ENCODE data around the gene SPINK1.
"Not testable (repeated sequence)": the region's sequence is repeated elsewhere in the genome, so short reads cannot be mapped to it uniquely, and the experiment has no call there.

Gene SPINK1

GRCh38 chr5:147805030-147805454 lies 26.4 kb downstream of the SPINK1 start:
- no peak for DNase-seq (ENCODE audit: low spot score)

GRCh38 chr5:147804334-147804733 lies 27.1 kb downstream of the SPINK1 start:
- DNase-seq (ENCODE audit: low spot score): no peak

DNA sequence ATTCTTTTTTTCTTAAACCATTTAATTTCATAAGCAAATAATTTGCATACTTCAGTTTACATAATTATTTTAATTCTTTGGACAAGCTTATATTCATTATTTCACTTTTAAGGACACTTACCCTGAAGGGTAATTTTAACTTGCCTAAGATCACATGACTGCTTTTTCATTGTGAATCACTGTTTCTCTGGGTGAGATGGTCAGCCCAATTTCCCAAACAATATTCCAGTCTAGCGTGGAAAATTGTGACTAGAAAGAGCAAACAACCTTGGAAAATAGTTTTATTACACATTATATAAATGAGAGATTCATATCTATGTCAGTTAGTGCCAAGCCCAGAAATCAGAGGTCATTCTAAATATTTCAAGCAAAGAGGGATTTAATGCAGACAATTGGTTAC lies 27.5 kb downstream of the SPINK1 start:
- no peak for DNase-seq (ENCODE audit: low spot score)

DNA sequence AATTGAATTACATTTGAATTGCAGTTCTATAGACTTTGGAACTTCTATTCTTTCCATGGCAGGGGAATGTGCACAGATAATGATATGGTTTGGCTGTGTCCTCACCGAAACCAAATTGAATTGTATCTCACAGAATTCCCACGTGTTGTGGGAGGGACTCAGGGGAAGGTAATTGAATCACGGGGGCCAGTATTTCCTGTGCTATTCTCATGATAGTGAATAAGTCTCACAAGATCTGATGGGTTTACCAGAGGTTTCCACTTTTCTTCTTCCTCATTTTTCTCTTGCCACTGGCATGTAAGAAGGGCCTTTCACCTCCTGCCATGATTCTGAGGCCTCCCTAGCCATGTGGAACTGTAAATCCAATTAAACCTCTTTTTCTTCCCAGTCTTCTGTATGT lies 28.3 kb downstream of the SPINK1 start:
- DNase-seq (ENCODE audit: low spot score): not testable (repeated sequence)

DNA sequence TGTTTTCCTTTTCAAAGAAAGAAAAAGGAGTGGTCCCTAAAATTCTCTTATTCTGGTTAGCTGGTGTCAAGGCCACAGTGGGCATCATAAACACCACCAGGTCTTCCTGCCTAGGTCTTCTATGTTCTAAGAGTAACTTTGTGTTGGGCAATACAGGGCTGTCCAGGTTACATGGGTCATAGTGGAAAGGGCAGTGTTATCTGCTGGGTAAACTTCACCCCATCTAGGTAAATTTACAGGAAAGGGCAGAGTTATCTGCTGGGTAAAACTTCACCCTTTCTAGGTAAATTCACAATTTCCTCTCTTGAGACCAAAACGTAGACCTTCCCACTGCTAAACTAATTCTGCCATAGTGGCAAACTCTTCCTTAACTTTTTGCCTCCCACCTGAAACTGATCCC lies 30.0 kb downstream of the SPINK1 start:
- no peak for DNase-seq (ENCODE audit: low spot score)

- DNase-seq (ENCODE audit: low spot score): no peak
Measured at GRCh38 chr5:147800491-147800890, 31.0 kb downstream of the SPINK1 start.

- no peak for DNase-seq (ENCODE audit: low spot score)
Measured at GRCh38 chr5:147796556-147797308, 34.7 kb downstream of the SPINK1 start.

DNA sequence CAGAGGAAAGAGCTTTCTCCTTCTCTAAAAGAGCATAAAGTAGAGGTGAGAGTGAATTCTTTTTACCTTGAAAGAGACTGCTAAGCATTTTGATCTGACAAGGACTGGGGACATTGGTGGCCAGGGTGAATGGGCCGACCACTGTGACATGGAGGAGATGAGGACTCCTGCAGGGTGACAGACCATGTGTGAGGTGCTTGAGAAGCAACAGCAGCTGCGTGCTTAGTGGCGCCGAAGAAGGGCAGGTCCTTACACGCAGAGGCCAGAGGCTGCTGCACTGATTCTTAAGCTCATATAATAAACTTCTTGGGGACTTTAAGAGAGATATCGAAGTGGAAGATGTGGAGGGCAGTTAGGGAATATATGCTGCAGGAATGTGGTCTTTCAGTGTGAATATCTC lies 40.3 kb downstream of the SPINK1 start:
- no peak for DNase-seq (ENCODE audit: low spot score)

DNA sequence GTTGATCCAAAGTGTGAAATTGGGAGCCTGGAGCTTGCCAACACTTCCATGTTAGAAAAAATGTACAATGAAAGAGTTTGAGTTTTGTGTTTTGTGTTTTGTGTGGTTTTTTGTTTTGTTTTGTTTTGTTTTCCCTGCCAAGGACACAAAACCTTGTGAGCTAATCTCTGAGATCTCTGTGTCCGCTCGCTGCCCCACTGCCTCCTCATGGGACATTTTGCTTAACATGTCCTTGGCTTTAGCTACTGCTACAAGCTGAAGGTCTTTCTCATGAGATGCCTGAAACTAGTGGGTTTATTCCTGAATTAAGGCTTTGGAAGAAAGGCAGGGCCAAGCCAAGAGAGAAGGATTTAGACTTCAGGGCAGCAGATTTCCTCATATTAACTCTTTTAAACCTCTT lies 41.7 kb downstream of the SPINK1 start:
- DNase-seq (ENCODE audit: low spot score): no peak

GRCh38 chr5:147788023-147788422 lies 43.4 kb downstream of the SPINK1 start:
- DNase-seq (ENCODE audit: low spot score): no peak

DNA sequence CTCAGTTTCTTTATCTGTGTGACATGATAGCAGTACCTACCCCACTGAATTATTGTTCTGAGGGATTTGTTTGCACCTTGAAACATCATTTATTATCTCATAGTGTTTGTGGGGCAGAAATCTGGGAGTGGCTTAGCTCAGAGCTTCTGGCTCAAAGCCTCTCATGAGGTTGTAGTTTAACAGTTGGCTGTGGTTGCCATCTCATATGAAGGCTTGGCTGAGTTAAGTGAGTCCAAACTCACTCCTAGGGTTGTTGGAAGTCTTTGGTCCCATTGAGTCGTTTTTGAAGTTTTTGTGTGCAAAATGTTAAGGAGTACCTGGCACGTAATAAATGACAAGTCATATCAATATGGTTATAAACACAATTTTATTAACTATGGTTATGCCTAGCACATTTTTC lies 45.3 kb downstream of the SPINK1 start:
- no peak for DNase-seq (ENCODE audit: low spot score)

DNA sequence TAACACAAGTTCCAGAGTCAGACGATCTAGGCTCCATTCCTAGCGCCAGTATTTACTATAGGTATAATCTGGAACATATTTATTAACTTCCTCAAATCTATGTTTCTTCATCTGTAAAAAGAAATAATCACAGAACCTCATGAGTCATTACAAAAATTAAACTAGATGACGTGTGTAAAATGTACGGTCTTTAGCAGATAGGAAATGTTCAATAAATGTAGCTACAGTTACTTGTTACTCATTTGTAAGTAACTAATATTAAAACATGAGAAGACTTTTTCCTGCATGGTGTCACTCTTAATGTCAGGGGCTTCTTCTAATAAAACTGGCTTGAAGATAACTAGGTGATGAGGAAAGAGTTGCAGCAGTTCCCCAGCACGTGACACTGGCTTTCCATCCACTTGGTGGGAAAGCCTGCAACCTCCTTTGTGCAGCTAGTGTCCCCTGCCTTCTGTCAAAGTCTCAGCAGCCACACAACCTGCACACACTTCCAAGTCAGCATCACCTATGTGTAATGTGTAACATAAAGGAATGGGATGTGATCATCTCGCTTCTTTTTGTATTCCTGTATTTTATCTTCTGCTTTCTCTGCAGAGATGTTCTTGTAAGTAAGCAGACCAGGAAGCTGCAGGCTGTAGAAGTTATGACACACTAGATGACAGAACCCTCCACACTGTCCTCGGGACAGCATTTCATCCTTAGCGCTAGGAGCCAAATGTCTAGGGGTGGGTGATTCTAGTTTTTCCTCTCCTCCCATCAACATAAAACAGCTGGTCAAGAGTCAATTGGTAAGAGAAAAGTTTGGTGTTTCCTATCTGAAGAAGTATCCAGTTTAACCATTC lies 47.1 kb downstream of the SPINK1 start:
- DNase-seq (ENCODE audit: low spot score): no peak

- peak; percentile 11 for DNase-seq (ENCODE audit: low spot score)
Measured at GRCh38 chr5:147782110-147783028, 49.1 kb downstream of the SPINK1 start, which contains the start of gene JAKMIP2. JAKMIP2 (minus strand) TSS chr5:147782728; CDS start chr5:147671806, 110,922 bp downstream.

DNA sequence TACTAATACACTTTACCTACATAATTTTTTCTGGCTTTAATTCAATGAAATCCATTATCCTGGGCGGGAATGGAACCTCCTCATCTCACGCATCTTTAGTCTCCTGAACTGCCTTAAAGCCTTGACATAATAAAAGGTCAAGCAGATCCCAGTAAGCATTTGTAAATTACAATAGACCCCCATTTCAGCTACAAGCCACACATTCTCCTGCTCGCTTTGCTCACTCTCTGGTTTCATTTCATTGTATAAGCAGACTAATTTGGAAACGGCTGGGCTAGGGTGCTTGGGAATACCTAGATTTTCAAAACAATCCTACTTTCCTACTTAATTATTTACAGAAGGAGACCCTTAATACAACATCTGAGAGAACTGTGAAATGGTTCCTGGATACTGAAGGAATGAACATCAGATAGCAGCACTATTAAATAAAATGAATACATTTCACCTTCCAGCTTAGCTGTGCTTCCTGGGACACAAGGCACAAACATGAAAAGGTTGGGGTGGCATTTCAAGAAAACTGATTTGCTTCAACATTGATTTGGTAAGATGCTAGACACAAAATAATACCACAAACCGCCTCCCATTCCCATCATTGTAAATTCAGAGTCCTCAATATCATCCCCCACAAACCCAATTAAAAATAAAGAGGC lies 50.4 kb downstream of the SPINK1 start:
- DNase-seq (ENCODE audit: low spot score): no peak

DNA sequence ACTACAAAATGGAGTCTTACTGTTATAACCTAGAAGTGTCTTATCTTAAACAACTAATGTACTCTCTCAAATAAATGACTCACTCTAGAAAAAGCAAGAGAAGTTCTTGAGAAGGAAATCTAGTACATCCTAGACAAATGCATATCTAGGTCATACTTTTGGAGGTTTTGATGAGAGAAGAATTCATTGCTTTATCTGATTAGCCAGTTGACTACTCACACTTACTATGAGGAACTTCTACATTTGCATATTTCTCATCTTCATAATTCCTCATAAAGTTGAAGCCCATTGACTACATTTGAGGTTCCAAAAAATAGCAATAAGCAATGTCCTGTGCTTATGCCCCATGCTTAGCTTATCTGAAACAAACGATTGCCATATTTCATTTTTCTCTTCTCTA lies 51.8 kb downstream of the SPINK1 start:
- no peak for DNase-seq (ENCODE audit: low spot score)

DNA sequence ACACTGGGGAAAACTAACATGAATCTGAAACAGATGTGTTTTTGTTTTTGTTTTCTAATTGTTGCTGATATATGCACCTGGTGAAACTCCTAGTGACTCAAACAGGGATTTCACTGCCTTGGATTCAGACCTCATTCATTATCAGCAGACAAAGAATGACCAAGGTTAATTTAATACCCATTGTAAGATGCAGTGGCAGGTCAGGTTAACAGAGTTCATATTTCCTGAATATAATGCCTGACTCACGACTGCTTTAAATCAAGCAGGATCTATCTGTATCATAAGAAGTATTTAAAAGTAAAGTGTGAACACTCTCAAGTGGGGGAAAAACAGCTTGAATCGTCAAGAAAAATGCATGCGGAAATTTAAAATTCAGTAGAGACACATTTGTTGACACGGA lies 54.5 kb downstream of the SPINK1 start:
- no peak for DNase-seq (ENCODE audit: low spot score)
